ENCODE data around the gene UBR1.

The UBR1 gene

DNA sequence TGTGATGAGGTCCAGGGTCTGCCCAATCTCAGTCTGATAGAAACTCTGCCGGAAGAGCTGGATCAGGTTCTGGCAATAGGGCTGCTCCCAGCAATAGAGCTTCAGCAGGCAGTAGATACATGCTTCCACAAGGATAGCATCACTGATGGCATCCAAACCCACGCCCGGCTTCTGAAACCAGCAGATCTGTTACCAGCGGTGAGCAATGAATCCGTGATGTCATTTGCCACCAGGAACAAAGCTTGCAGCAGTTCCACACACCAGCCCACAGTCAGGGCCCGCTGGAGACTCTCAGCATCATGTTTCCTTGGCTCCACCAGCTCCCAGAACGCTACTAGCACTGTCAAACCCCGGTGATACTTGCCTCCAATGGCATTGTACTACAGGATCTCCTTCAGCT, 166.0 kb downstream of the UBR1 start:
- no peak overlapping the region for H2AK5ac ChIP-seq (ENCODE audit: low read depth, low read length)
- no peak overlapping the region for H3K18ac ChIP-seq (ENCODE audit: low read length)
- no peak overlapping the region for H2BK5ac ChIP-seq (ENCODE audit: low read length)
- H3K4me2 ChIP-seq (ENCODE audit: insufficient read depth, low read length, poor library complexity, severe bottlenecking) = no peak overlapping the region
- no peak overlapping the region for H3K14ac ChIP-seq (ENCODE audit: low read length)
- peaks cover 0 to 2% of the 10 kb centered on the region in 2 donors for H3K9me3 ChIP-seq (replicated peaks in 1 of 2; ENCODE audit: control insufficient read depth in 2 of 2, insufficient read depth in 1 of 2, low read depth in 1 of 2, low read length in 2 of 2)
- H3K9ac ChIP-seq (ENCODE audit: low read depth, low read length, poor library complexity) = no peak overlapping the region
- no peak overlapping the region for H4K8ac ChIP-seq (ENCODE audit: low read depth, low read length)
- no peak overlapping the region for H2BK120ac ChIP-seq (ENCODE audit: low read depth, low read length)
- no peak overlapping the region for H2BK12ac ChIP-seq (ENCODE audit: low read length)
- no peak overlapping the region for H4K91ac ChIP-seq (ENCODE audit: low read depth, low read length, poor library complexity)
- no CpG with 5 or more reads among the region's 8 CpGs for WGBS, 2 donors (ENCODE audit: extremely low coverage in 2 of 2, insufficient read length in 2 of 2, insufficient replicate concordance in 1 of 2)
- no peaks in the 10 kb centered on the region for H3K79me1 ChIP-seq (ENCODE audit: low read depth, low read length)
- no peak overlapping the region for H3K23ac ChIP-seq (ENCODE audit: low read depth, low read length, poor library complexity)
- no peak overlapping the region for H2AFZ ChIP-seq (ENCODE audit: low read length)
- H3K27ac ChIP-seq (replicated peaks; ENCODE audit: low read length) = no peak overlapping the region
- H3K36me3 ChIP-seq (replicated peaks in 1 of 2; ENCODE audit: control insufficient read depth in 2 of 2, insufficient read depth in 2 of 2, low read length in 2 of 2) = peaks cover 0 to 24% of the 10 kb centered on the region in 2 donors
- H3K4me1 ChIP-seq (ENCODE audit: control insufficient read depth in 2 of 2, insufficient read depth in 1 of 2, low read depth in 1 of 2, low read length in 2 of 2) = no peaks in the 10 kb centered on the region
- no peak overlapping the region for H3K4me3 ChIP-seq (ENCODE audit: low read length in 2 of 2)
- H3K27me3 ChIP-seq (ENCODE audit: control insufficient read depth in 3 of 3, insufficient read depth in 3 of 3, low read depth in 1 of 3, low read length in 3 of 3) = no peaks in the 10 kb centered on the region
- no peak overlapping the region for H2BK15ac ChIP-seq (ENCODE audit: low read length)
- DNase-seq (ENCODE audit: low spot score) = no peak
- H3K4ac ChIP-seq (ENCODE audit: low read length) = no peak overlapping the region

- Histone ChIP-seq H3K4me2 (ENCODE audit: insufficient read depth, low read length, poor library complexity, severe bottlenecking) (no peak overlapping the region), H2BK12ac (ENCODE audit: low read length) (no peak overlapping the region), H2AFZ (ENCODE audit: low read length) (no peak overlapping the region), H4K91ac (ENCODE audit: low read depth, low read length, poor library complexity) (no peak overlapping the region), H2BK120ac (ENCODE audit: low read depth, low read length) (no peak overlapping the region), H3K36me3 (replicated peaks in 1 of 2; ENCODE audit: control insufficient read depth in 2 of 2, insufficient read depth in 2 of 2, low read length in 2 of 2) (no peaks in the 10 kb centered on the region), H3K14ac (ENCODE audit: low read length) (no peak overlapping the region), H2BK5ac (ENCODE audit: low read length) (no peak overlapping the region), H3K27ac (replicated peaks; ENCODE audit: low read length) (no peak overlapping the region), H3K27me3 (ENCODE audit: control insufficient read depth in 3 of 3, insufficient read depth in 3 of 3, low read depth in 1 of 3, low read length in 3 of 3) (no peaks in the 10 kb centered on the region), H3K18ac (ENCODE audit: low read length) (no peak overlapping the region), H4K8ac (ENCODE audit: low read depth, low read length) (no peak overlapping the region), H3K79me1 (ENCODE audit: low read depth, low read length) (no peaks in the 10 kb centered on the region), H3K9ac (ENCODE audit: low read depth, low read length, poor library complexity) (no peak overlapping the region), H3K9me3 (replicated peaks in 1 of 2; ENCODE audit: control insufficient read depth in 2 of 2, insufficient read depth in 1 of 2, low read depth in 1 of 2, low read length in 2 of 2) (peaks cover 0 to 2% of the 10 kb centered on the region in 2 donors), H2BK15ac (ENCODE audit: low read length) (no peak overlapping the region), H3K4ac (ENCODE audit: low read length) (no peak overlapping the region), H3K23ac (ENCODE audit: low read depth, low read length, poor library complexity) (no peak overlapping the region), H3K4me3 (ENCODE audit: low read length in 2 of 2) (no peak overlapping the region), H2AK5ac (ENCODE audit: low read depth, low read length) (no peak overlapping the region), H3K4me1 (ENCODE audit: control insufficient read depth in 2 of 2, insufficient read depth in 1 of 2, low read depth in 1 of 2, low read length in 2 of 2) (no peaks in the 10 kb centered on the region)
- no peak for DNase-seq (ENCODE audit: low spot score)
Measured at GRCh38 chr15:42937143-42937542, 168.7 kb downstream of the UBR1 start.

- no peaks in the 10 kb centered on the region for H3K36me3 ChIP-seq (replicated peaks in 1 of 2; ENCODE audit: control insufficient read depth in 2 of 2, insufficient read depth in 2 of 2, low read length in 2 of 2)
- no peak overlapping the region for H3K4me3 ChIP-seq (ENCODE audit: low read length in 2 of 2)
- peaks cover 0 to 2% of the 10 kb centered on the region in 2 donors for H3K9me3 ChIP-seq (replicated peaks in 1 of 2; ENCODE audit: control insufficient read depth in 2 of 2, insufficient read depth in 1 of 2, low read depth in 1 of 2, low read length in 2 of 2)
- H3K79me1 ChIP-seq (ENCODE audit: low read depth, low read length) = no peaks in the 10 kb centered on the region
- no peak for DNase-seq (ENCODE audit: low spot score)
- no peak overlapping the region for H2BK5ac ChIP-seq (ENCODE audit: low read length)
- H2BK12ac ChIP-seq (ENCODE audit: low read length) = no peak overlapping the region
- H3K9ac ChIP-seq (ENCODE audit: low read depth, low read length, poor library complexity) = no peak overlapping the region
- no peak overlapping the region for H3K18ac ChIP-seq (ENCODE audit: low read length)
- H2AK5ac ChIP-seq (ENCODE audit: low read depth, low read length) = no peak overlapping the region
- H2BK15ac ChIP-seq (ENCODE audit: low read length) = no peak overlapping the region
- H4K91ac ChIP-seq (ENCODE audit: low read depth, low read length, poor library complexity) = no peak overlapping the region
- no peak overlapping the region for H3K4me2 ChIP-seq (ENCODE audit: insufficient read depth, low read length, poor library complexity, severe bottlenecking)
- WGBS, 2 donors (ENCODE audit: extremely low coverage in 2 of 2, insufficient read length in 2 of 2, insufficient replicate concordance in 1 of 2) = no CpG with 5 or more reads among the region's 7 CpGs
- no peak overlapping the region for H2BK120ac ChIP-seq (ENCODE audit: low read depth, low read length)
- no peak overlapping the region for H3K4ac ChIP-seq (ENCODE audit: low read length)
- no peak overlapping the region for H3K27ac ChIP-seq (replicated peaks; ENCODE audit: low read length)
- no peaks in the 10 kb centered on the region for H3K4me1 ChIP-seq (ENCODE audit: control insufficient read depth in 2 of 2, insufficient read depth in 1 of 2, low read depth in 1 of 2, low read length in 2 of 2)
- no peak overlapping the region for H3K23ac ChIP-seq (ENCODE audit: low read depth, low read length, poor library complexity)
- H3K27me3 ChIP-seq (ENCODE audit: control insufficient read depth in 3 of 3, insufficient read depth in 3 of 3, low read depth in 1 of 3, low read length in 3 of 3) = no peaks in the 10 kb centered on the region
- no peak overlapping the region for H4K8ac ChIP-seq (ENCODE audit: low read depth, low read length)
- no peak overlapping the region for H2AFZ ChIP-seq (ENCODE audit: low read length)
- no peak overlapping the region for H3K14ac ChIP-seq (ENCODE audit: low read length)
Measured at GRCh38 chr15:42933886-42934667, 171.8 kb downstream of the UBR1 start.

- no peak overlapping the region for H3K4me3 ChIP-seq (ENCODE audit: low read length in 2 of 2)
Measured at GRCh38 chr15:42932833-42933515, 172.9 kb downstream of the UBR1 start.

More at GRCh38 chr15:42932833-42933515, 172.9 kb downstream of the UBR1 start:
- Histone ChIP-seq H3K4me1 (ENCODE audit: control insufficient read depth in 2 of 2, insufficient read depth in 1 of 2, low read depth in 1 of 2, low read length in 2 of 2) (no peaks in the 10 kb centered on the region), H2AFZ (ENCODE audit: low read length) (peak overlapping the region; percentile 51), H2AK5ac (ENCODE audit: low read depth, low read length) (no peak overlapping the region), H2BK12ac (ENCODE audit: low read length) (no peak overlapping the region), H2BK5ac (ENCODE audit: low read length) (no peak overlapping the region), H2BK15ac (ENCODE audit: low read length) (no peak overlapping the region), H3K18ac (ENCODE audit: low read length) (no peak overlapping the region), H3K27ac (replicated peaks; ENCODE audit: low read length) (no peak overlapping the region), H3K27me3 (ENCODE audit: control insufficient read depth in 3 of 3, insufficient read depth in 3 of 3, low read depth in 1 of 3, low read length in 3 of 3) (no peaks in the 10 kb centered on the region), H3K14ac (ENCODE audit: low read length) (no peak overlapping the region), H4K8ac (ENCODE audit: low read depth, low read length) (no peak overlapping the region), H3K9me3 (replicated peaks in 1 of 2; ENCODE audit: control insufficient read depth in 2 of 2, insufficient read depth in 1 of 2, low read depth in 1 of 2, low read length in 2 of 2) (peaks cover 0 to 2% of the 10 kb centered on the region in 2 donors), H4K91ac (ENCODE audit: low read depth, low read length, poor library complexity) (no peak overlapping the region), H3K36me3 (replicated peaks in 1 of 2; ENCODE audit: control insufficient read depth in 2 of 2, insufficient read depth in 2 of 2, low read length in 2 of 2) (no peaks in the 10 kb centered on the region), H2BK120ac (ENCODE audit: low read depth, low read length) (no peak overlapping the region), H3K9ac (ENCODE audit: low read depth, low read length, poor library complexity) (no peak overlapping the region), H3K4ac (ENCODE audit: low read length) (no peak overlapping the region), H3K23ac (ENCODE audit: low read depth, low read length, poor library complexity) (no peak overlapping the region), H3K4me2 (ENCODE audit: insufficient read depth, low read length, poor library complexity, severe bottlenecking) (no peak overlapping the region), H3K79me1 (ENCODE audit: low read depth, low read length) (no peaks in the 10 kb centered on the region)
- no CpG with 5 or more reads among the region's 2 CpGs for WGBS, 2 donors (ENCODE audit: extremely low coverage in 2 of 2, insufficient read length in 2 of 2, insufficient replicate concordance in 1 of 2)
- DNase-seq (ENCODE audit: low spot score) = no peak
